ENCODE results near the gene BCL7A. TPM values are rescaled to one million over a fixed set of nuclear protein-coding genes. Genes with fewer than 3 reads are reported as not detected.

BCL7A gene
- total RNA-seq, 1 experiment from 2014 or later = 14.5 TPM

DNA sequence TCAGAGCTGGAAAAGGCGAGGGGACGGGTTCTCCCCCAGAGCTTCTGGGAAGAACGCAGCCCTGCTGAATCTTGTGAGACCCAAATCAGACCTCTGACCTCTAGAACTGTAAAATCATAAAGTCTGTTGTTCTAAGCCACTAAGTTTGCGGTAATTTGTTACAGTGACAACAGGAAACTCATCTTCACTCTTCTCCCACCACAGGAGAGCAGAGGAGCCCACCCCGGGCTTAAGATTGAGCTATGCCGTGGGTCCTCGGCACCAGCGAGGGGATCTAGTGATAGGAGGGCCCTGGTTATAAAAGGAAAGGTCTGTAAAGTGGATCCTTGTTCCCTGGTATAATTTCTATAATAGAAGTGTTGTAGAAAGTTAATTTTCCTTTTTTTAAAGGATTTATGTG lies 64.4 kb downstream of the BCL7A start:
- ChIA-PET POLR2A (interaction anchor here (0.6 kb wide), 1 partner anchor 12 kb away, joined by 5 read pairs; no protein-coding TSS in a partner anchor), CTCF (no interaction called here)
- Histone ChIP-seq H3K27ac (ENCODE audit: low read length) (peak overlapping the region; percentile 3; the same call in 1 of the 2 replicates), H3K4me3 (ENCODE audit: low read depth in 2 of 2, low read length in 2 of 2) (no peak overlapping the region), H3K27me3 (ENCODE audit: control insufficient read depth, insufficient read depth, low read length) (no peaks in the 10 kb centered on the region), H3K36me3 (ENCODE audit: control insufficient read depth, insufficient read depth, low read length) (peaks cover 8% of the 10 kb centered on the region; the same call in 1 of the 2 replicates), H3K9me3 (ENCODE audit: control insufficient read depth, insufficient read depth, low read depth, low read length) (no peaks in the 10 kb centered on the region), H3K4me1 (ENCODE audit: control insufficient read depth, insufficient read depth, low read length) (peaks cover 62% of the 10 kb centered on the region)
- DNase-seq (ENCODE audit: low read depth, low spot score) (no peak), ATAC-seq (no peak)
- BruUV-seq (replicated peaks) = no TSS peak
- in situ Hi-C loops (cut with HindIII; ENCODE audit: low pct_unique_long_range_greater_than_20kb, low sequenced_read_pairs) = no loop called here
- intact Hi-C loops (cut with micrococcal nuclease; ENCODE audit: unreplicated experiment) = no loop called here
- no peak for TF ChIP-seq POLR2AphosphoS5 (IDR thresholded peaks at IDR 0.05; ENCODE audit: low read depth, low read length)
- TF ChIP-seq REST (IDR thresholded peaks at IDR 0.05; ENCODE audit: insufficient read depth in 1 of 2, low read depth in 2 of 2, low read length in 1 of 2) = no peak
- no peak for TF ChIP-seq CTCF (IDR thresholded peaks at IDR 0.05)
- no peak for TF ChIP-seq SIN3A (IDR thresholded peaks at IDR 0.05; ENCODE audit: borderline replicate concordance, insufficient read depth, low read depth, low read length)
- no peak for TF ChIP-seq TCF7L2 (IDR thresholded peaks at IDR 0.05; ENCODE audit: low read depth, low read length)

DNA sequence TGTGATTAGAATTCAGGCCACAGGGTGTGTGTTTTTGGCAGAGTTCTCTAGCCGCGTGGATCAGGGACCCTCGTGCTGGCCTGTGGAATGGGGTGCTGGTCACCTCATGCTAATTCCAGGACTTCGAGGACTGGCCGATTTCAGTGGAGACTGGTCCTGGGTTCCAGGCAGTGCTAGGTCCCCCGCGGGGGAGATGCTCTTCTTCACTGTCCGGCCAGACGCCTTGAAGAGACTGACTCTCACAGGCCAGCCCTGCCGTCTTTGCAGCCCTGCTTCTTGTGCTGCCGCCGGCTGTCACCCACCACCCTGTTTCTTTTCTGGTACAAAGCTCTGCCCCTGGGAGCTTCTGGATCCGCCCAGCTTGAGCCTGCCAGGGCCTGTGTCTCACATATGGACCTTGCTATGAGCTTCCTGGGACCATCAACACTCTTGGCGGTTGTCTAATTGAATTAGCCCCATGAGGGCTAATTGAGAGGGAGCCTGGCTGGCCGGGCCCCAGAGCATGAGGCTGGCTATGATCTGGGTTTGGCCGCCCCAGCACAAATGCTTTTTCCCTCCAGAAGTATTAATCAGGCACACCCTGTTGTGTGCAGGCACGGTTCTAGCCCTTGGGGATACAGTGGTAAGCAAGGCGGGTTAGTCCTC lies 65.1 kb downstream of the BCL7A start:
- POLR2A ChIA-PET = no interaction called here

More for the DNA sequence above, 65.1 kb downstream of the BCL7A start:
- H3K9me3 ChIP-seq (ENCODE audit: control insufficient read depth, insufficient read depth, low read depth, low read length) = no peaks in the 10 kb centered on the region
- DNase-seq (ENCODE audit: low read depth, low spot score) = no peak
- ATAC-seq = no peak
- in situ Hi-C loops (cut with HindIII; ENCODE audit: low pct_unique_long_range_greater_than_20kb, low sequenced_read_pairs) (no loop called here), intact Hi-C loops (cut with micrococcal nuclease; ENCODE audit: unreplicated experiment) (no loop called here)
- no peak for TF ChIP-seq SIN3A (IDR thresholded peaks at IDR 0.05; ENCODE audit: borderline replicate concordance, insufficient read depth, low read depth, low read length)
- no peak for TF ChIP-seq POLR2AphosphoS5 (IDR thresholded peaks at IDR 0.05; ENCODE audit: low read depth, low read length)
- TF ChIP-seq REST (IDR thresholded peaks at IDR 0.05; ENCODE audit: insufficient read depth in 1 of 2, low read depth in 2 of 2, low read length in 1 of 2) = no peak
- TF ChIP-seq CTCF (IDR thresholded peaks at IDR 0.05) = no peak
- TF ChIP-seq TCF7L2 (IDR thresholded peaks at IDR 0.05; ENCODE audit: low read depth, low read length) = no peak
- peak overlapping the region; percentile 30 for H3K27ac ChIP-seq (ENCODE audit: low read length)
- H3K4me3 ChIP-seq (ENCODE audit: low read depth in 2 of 2, low read length in 2 of 2) = no peak overlapping the region
- CTCF ChIA-PET = interaction anchor here (0.8 kb wide), 1 partner anchor 11 kb away, joined by 3 read pairs; no protein-coding TSS in a partner anchor
- H3K36me3 ChIP-seq (ENCODE audit: control insufficient read depth, insufficient read depth, low read length) = peaks cover 8% of the 10 kb centered on the region; the same call in 1 of the 2 replicates
- peaks cover 65% of the 10 kb centered on the region for H3K4me1 ChIP-seq (ENCODE audit: control insufficient read depth, insufficient read depth, low read length)
- H3K27me3 ChIP-seq (ENCODE audit: control insufficient read depth, insufficient read depth, low read length) = no peaks in the 10 kb centered on the region
- no TSS peak for BruUV-seq (replicated peaks)

All from Panc1 (cell line).